Kidney epithelial cell (primary cell): ENCODE results near the gene SH2D5. TPM values are rescaled to one million over a fixed set of nuclear protein-coding genes. Genes with fewer than 3 reads are reported as not detected.
A peak's percentile ranks its signal among the peaks of the same experiment; 100 is the strongest.

Source experiments
- DNase-seq: peaks from one replicate; pipeline ENCODE4 v3.0.0-alpha.2; 2010; ENCODE audit warnings: low read depth
- H3K27me3 ChIP-seq: 2 replicates; pipeline ENCODE4 v1.6.0; 2011; ENCODE audit warnings: low read length; ENCODE audit not compliant: control insufficient read depth, insufficient read depth
- H3K36me3 ChIP-seq: 2 replicates; pipeline ENCODE4 v1.5.1; 2011; ENCODE audit warnings: low read length; ENCODE audit not compliant: control insufficient read depth, insufficient read depth
- H3K4me3 ChIP-seq: 2 replicates; pipeline ENCODE4 v1.5.1; 2011; ENCODE audit warnings: low read depth, mild to moderate bottlenecking, control low read depth, low read length
- total RNA-seq: library from RNA; depleted of rRNA; stranded (reverse); fragments of >200 nt; gene quantifications from 2 replicates; pipeline ENCODE4 v1.2.3, GENCODE V29; 2015
- TF ChIP-seq, protein P1 (sequence below): IDR thresholded peaks from 2 replicates; pipeline ENCODE4 v1.5.1; 2011; ENCODE audit warnings: mild to moderate bottlenecking, moderate library complexity, low read length, control low read depth, inconsistent platforms; ENCODE audit not compliant: insufficient read depth, poor library complexity, severe bottlenecking

SH2D5 gene
- 11.7 and 17.5 TPM in 2 replicates for total RNA-seq

DNA sequence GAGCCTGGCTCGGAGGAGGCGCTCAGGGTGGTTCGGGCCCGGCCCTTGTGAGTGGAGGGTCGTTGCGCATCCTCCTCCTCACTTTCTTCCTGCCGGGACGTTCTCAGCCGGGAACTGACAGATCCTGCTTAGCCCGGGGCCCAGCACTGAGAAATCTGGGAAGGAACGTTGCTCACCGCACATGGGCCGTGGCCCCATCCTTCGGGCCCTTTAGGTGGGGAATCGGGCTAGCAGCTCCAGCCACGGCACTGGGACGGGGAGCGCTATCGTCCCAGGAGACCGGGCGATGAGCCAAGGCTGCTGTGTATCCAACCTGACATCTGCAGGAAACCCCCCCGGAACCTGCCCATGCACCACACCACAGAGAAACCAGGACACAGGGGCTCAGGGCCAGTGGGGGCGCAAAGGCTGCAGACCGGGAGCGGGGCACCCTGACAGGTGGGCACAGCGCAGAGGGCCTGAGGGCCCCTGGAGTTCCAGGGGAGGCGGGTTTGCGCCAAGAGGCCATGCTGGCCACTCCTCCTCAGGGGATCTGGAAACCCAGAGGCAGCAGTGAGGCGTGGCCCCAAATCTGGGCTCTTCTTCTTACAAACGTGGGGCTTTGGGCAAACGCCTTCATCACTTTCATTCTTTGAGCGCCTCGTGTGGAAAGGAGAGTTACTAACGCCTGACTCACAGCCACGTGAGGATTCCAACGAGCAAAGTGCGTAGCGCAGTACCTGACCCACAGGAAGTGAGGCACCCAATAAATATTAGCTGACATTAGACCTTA is at the start of gene SH2D5:
SH2D5 (minus strand) TSS at position 116 of the 772 bp plus-strand sequence. CDS start 4,659 bp downstream, outside the sequence.
- peaks cover 2% of the 10 kb centered on the region for H3K36me3 ChIP-seq
- DNase-seq = peak; percentile 98
- H3K4me3 ChIP-seq = peak within 1 kb of the TSS; percentile 74
- TF ChIP-seq, protein P1, sequence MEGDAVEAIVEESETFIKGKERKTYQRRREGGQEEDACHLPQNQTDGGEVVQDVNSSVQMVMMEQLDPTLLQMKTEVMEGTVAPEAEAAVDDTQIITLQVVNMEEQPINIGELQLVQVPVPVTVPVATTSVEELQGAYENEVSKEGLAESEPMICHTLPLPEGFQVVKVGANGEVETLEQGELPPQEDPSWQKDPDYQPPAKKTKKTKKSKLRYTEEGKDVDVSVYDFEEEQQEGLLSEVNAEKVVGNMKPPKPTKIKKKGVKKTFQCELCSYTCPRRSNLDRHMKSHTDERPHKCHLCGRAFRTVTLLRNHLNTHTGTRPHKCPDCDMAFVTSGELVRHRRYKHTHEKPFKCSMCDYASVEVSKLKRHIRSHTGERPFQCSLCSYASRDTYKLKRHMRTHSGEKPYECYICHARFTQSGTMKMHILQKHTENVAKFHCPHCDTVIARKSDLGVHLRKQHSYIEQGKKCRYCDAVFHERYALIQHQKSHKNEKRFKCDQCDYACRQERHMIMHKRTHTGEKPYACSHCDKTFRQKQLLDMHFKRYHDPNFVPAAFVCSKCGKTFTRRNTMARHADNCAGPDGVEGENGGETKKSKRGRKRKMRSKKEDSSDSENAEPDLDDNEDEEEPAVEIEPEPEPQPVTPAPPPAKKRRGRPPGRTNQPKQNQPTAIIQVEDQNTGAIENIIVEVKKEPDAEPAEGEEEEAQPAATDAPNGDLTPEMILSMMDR = peak; percentile 35
- H3K27me3 ChIP-seq = no peaks in the 10 kb centered on the region

DNA sequence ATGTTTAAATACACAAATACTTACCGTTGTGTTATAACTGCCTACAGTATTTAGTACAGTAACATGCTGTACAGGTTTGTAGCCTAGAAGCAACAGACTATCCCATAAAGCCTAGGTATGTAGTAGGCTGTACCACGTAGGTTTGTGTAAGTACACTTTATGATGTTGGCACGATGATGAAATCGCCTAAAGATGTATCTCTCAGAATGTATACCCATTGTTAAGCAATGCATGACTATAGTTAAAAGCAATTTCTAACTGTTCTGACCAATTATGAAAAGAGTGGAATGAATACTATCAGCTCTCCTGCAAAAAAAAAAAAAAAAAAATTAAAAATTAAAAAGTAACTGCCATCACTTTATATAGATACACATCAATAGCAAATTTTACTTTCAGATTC is 43.2 kb upstream of the SH2D5 start:
- H3K4me3 ChIP-seq = no peak overlapping the region
- H3K36me3 ChIP-seq = no peaks in the 10 kb centered on the region
- no peak for DNase-seq
- TF ChIP-seq, protein P1 = no peak
- no peaks in the 10 kb centered on the region for H3K27me3 ChIP-seq

DNA sequence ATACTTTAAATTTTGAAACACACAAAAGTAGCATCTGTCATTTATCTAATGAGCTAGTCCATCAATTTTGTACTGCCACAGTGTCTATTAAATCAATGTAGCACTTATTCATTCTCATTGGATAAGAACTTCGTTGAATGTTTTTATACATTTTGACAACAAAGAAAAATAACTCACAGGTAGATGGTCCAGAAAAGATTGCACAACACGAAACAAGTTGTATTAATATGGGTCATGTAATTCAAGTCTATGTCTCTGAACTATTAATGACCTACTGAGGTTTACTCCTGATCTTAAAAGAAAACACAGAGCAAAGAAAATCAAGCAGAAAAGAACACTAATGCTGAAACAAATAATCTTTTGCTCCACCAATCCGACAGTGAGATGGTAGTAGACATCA is 39.3 kb upstream of the SH2D5 start:
- DNase-seq = no peak
- peaks cover 1% of the 10 kb centered on the region for H3K36me3 ChIP-seq
- TF ChIP-seq, protein P1 = no peak
- no peak overlapping the region for H3K4me3 ChIP-seq
- H3K27me3 ChIP-seq = no peaks in the 10 kb centered on the region

DNA sequence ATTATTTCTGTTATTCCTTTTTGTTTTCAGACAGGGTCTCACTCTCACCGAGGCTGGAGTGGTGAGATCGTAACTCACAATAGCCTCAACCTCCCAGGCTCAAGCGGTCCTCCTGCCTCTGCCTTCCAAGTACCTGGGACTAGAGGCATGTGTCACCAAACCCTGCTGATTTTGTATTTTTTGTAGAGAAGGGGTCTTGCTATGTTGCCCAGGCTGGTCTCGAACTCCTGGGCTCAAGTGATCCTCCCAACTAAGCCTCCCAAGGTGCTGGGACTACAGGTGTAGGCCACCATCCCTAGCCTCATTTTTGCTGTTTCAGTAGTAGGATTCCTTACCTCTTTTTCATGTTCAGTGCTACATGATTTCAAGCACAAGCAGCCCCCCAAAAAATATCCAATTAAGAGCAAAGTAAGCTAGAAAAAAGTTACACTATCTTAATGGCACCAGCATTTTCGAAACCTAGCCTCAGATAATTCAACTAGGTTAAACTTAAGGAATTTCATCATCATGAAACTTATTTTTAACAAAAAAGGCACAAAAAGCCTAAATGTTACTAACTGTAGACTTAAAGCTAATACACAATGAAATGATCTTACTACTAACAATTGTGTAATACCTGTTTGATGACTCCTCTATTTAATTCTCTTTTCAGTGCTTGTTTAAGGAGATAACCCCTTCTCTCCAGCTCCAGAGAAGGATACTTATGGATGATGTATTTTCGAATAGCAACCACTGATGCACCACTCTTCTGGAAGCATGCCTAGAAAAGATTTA is 38.0 kb upstream of the SH2D5 start:
- no peak for DNase-seq
- TF ChIP-seq, protein P1 = no peak
- peaks cover 2% of the 10 kb centered on the region for H3K36me3 ChIP-seq
- no peak overlapping the region for H3K4me3 ChIP-seq
- H3K27me3 ChIP-seq = no peaks in the 10 kb centered on the region

DNA sequence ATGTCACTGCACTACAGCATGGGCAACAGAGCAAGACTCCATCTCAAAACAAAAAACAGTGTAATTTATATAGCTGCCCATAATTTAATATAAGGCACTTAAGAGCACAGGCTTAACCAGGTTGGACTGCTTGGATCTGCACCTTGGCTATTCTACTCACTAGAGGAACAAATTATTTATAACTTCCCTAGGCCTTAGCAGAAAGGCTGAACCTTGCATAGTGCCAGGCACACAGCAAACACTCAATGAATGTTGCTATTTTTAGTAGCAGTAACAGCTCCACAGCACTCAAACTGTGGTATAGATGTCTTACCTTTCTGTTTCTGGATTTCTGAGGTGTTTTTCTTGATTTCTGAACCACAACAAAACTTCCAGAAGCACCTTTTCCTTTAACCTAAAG is 34.8 kb upstream of the SH2D5 start:
- Histone ChIP-seq H3K4me3 (no peak overlapping the region), H3K36me3 (peaks cover 2% of the 10 kb centered on the region), H3K27me3 (no peaks in the 10 kb centered on the region)
- DNase-seq = no peak
- TF ChIP-seq, protein P1 = no peak
